H9 (cell line): ENCODE results near the gene BABAM1. TPM values are rescaled to one million over a fixed set of nuclear protein-coding genes. Genes with fewer than 3 reads are reported as not detected.

Experiments
- DNase-seq: peaks from one replicate; pipeline ENCODE4 v3.0.0-alpha.2; 2017
- H2AFZ ChIP-seq: one replicate; pipeline ENCODE4 v1.6.1; 2013; ENCODE audit warnings: mild to moderate bottlenecking, low read length, control low read depth, moderate library complexity
- H2AK5ac ChIP-seq: 2 replicates; pipeline ENCODE4 v1.6.1; 2013; ENCODE audit warnings: low read length, control low read depth, mixed read lengths; ENCODE audit not compliant: insufficient read length
- H2BK120ac ChIP-seq: one replicate; pipeline ENCODE4 v1.6.1; 2013; ENCODE audit warnings: low read depth, mild to moderate bottlenecking, low read length, control low read depth, inconsistent platforms; ENCODE audit not compliant: poor library complexity, severe bottlenecking
- H2BK12ac ChIP-seq: 2 replicates; pipeline ENCODE4 v1.6.1; 2013; ENCODE audit warnings: low read length, control low read depth, mixed read lengths, low read depth; ENCODE audit not compliant: insufficient read length
- H2BK15ac ChIP-seq: 2 replicates; pipeline ENCODE4 v1.6.1; 2013; ENCODE audit warnings: low read depth, low read length, control low read depth
- H2BK20ac ChIP-seq: one replicate; pipeline ENCODE4 v1.6.1; 2013; ENCODE audit warnings: low read depth, mild to moderate bottlenecking, low read length, control low read depth, inconsistent platforms; ENCODE audit not compliant: poor library complexity, severe bottlenecking
- H2BK5ac ChIP-seq: 2 replicates; pipeline ENCODE4 v1.6.1; 2013; ENCODE audit warnings: low read length, control low read depth, mixed read lengths; ENCODE audit not compliant: insufficient read length
- H3K14ac ChIP-seq: 2 replicates; pipeline ENCODE4 v1.6.1; 2013; ENCODE audit warnings: low read length, control low read depth; ENCODE audit not compliant: insufficient read depth
- H3K18ac ChIP-seq: 2 replicates; pipeline ENCODE4 v1.6.1; 2013; ENCODE audit warnings: low read depth, mild to moderate bottlenecking, mixed read lengths, low read length, control low read depth; ENCODE audit not compliant: insufficient read length
- H3K23ac ChIP-seq: 2 replicates; pipeline ENCODE4 v1.6.1; 2013; ENCODE audit warnings: low read length, control low read depth, mixed read lengths, low read depth; ENCODE audit not compliant: insufficient read length
- H3K23me2 ChIP-seq: 2 replicates; pipeline ENCODE4 v1.6.1; 2013; ENCODE audit warnings: low read depth, mild to moderate bottlenecking, mixed read lengths, low read length, control low read depth; ENCODE audit not compliant: insufficient read length, poor library complexity, severe bottlenecking
- H3K27ac ChIP-seq: 2 replicates; pipeline ENCODE4 v1.5.1; 2013; ENCODE audit warnings: low read length, control low read depth, mixed read lengths, low read depth; ENCODE audit not compliant: insufficient read length
- H3K27me3 ChIP-seq: 2 replicates; pipeline ENCODE4 v1.6.1; 2013; ENCODE audit warnings: low read length, control low read depth, inconsistent platforms; ENCODE audit not compliant: insufficient read depth
- H3K4ac ChIP-seq: 2 replicates; pipeline ENCODE4 v1.6.1; 2013; ENCODE audit warnings: low read depth, mild to moderate bottlenecking, control low read depth, inconsistent platforms, low read length, moderate library complexity
- H3K4me1 ChIP-seq: 2 replicates; pipeline ENCODE4 v1.6.1; 2013; ENCODE audit warnings: low read length, control low read depth, inconsistent platforms; ENCODE audit not compliant: insufficient read depth
- H3K4me2 ChIP-seq: 2 replicates; pipeline ENCODE4 v1.6.1; 2013; ENCODE audit warnings: low read length, control low read depth, mixed read lengths; ENCODE audit not compliant: insufficient read length, insufficient read depth
- H3K56ac ChIP-seq: 2 replicates; pipeline ENCODE4 v1.6.1; 2013; ENCODE audit warnings: low read depth, mild to moderate bottlenecking, mixed read lengths, low read length, control low read depth; ENCODE audit not compliant: insufficient read length
- H3K79me1 ChIP-seq: 2 replicates; pipeline ENCODE4 v1.6.1; 2013; ENCODE audit warnings: low read depth, mild to moderate bottlenecking, moderate library complexity, low read length, control low read depth, inconsistent platforms; ENCODE audit not compliant: insufficient read depth, poor library complexity, severe bottlenecking
- H3K79me2 ChIP-seq: 2 replicates; pipeline ENCODE4 v1.6.1; 2013; ENCODE audit warnings: low read length, control low read depth, inconsistent platforms; ENCODE audit not compliant: insufficient read depth
- H3K9ac ChIP-seq: 2 replicates; pipeline ENCODE4 v1.6.1; 2013; ENCODE audit warnings: low read length, control low read depth, mixed read lengths; ENCODE audit not compliant: insufficient read length; ENCODE audit errors: extremely low read depth
- H3K9me3 ChIP-seq: one replicate; pipeline ENCODE4 v1.6.1; 2013; ENCODE audit warnings: low read depth, low read length, inconsistent platforms; ENCODE audit not compliant: control insufficient read depth
- H3T11ph ChIP-seq: one replicate; pipeline ENCODE4 v1.6.1; 2013; ENCODE audit warnings: mild to moderate bottlenecking, low read length, control low read depth, inconsistent platforms
- H4K20me1 ChIP-seq: one replicate; pipeline ENCODE4 v1.6.1; 2013; ENCODE audit not compliant: control insufficient read depth, insufficient read length, insufficient read depth
- H4K5ac ChIP-seq: 2 replicates; pipeline ENCODE4 v1.6.1; 2013; ENCODE audit warnings: low read depth, mild to moderate bottlenecking, mixed read lengths, low read length, control low read depth; ENCODE audit not compliant: insufficient read length
- H4K8ac ChIP-seq: replicated peaks from 2 replicates; pipeline ENCODE4 v1.6.1; 2013; ENCODE audit warnings: low read length, control low read depth, mixed read lengths, low read depth; ENCODE audit not compliant: insufficient read length
- H4K91ac ChIP-seq: 2 replicates; pipeline ENCODE4 v1.6.1; 2013; ENCODE audit warnings: low read depth, mild to moderate bottlenecking, moderate library complexity, mixed read lengths, low read length, control low read depth; ENCODE audit not compliant: insufficient read length
- H3K27ac Mint-ChIP-seq, 3 experiments: 2 replicates in 2 of 3; 3 replicates in 1 of 3; pipeline ENCODE4 v1.8.0; 2020 to 2021; ENCODE audit warnings: mixed read lengths in 3 of 3, mild to moderate bottlenecking in 1 of 3, moderate library complexity in 1 of 3
- H3K27me3 Mint-ChIP-seq: 2 replicates; pipeline ENCODE4 v1.8.0; 2021; ENCODE audit warnings: low read depth, mild to moderate bottlenecking, moderate library complexity, mixed read lengths
- H3K36me3 Mint-ChIP-seq, 3 experiments: 2 replicates in 2 of 3; 3 replicates in 1 of 3; pipeline ENCODE4 v1.8.0; 2020 to 2021; ENCODE audit warnings: low read depth in 3 of 3, mixed read lengths in 3 of 3; ENCODE audit not compliant: insufficient read depth in 1 of 3
- H3K4me1 Mint-ChIP-seq, 2 experiments: 2 replicates each; pipeline ENCODE4 v1.8.0; 2020; ENCODE audit warnings: mixed read lengths in 2 of 2
- H3K4me3 Mint-ChIP-seq, 2 experiments: 2 replicates in 1 of 2; 3 replicates in 1 of 2; pipeline ENCODE4 v1.8.0; 2020 to 2021; ENCODE audit warnings: mild to moderate bottlenecking in 2 of 2, mixed read lengths in 2 of 2, moderate library complexity in 1 of 2
- H3K9me3 Mint-ChIP-seq, 2 experiments: 2 replicates in 1 of 2; 3 replicates in 1 of 2; pipeline ENCODE4 v1.8.0; 2020; ENCODE audit warnings: mild to moderate bottlenecking in 2 of 2, mixed read lengths in 2 of 2, moderate library complexity in 1 of 2
- WGBS: extraction: QIAGEN DNeasy Blood & Tissue Kit; methylation state at CpG from one replicate; pipeline ENCODE4 v1.1.7; 2013; ENCODE audit warnings: missing lambda C conversion rate, low lambda C conversion rate, mixed read lengths; ENCODE audit not compliant: insufficient read length; ENCODE audit errors: extremely low coverage; 5-methylcytosine and 5-hydroxymethylcytosine counted together
- total RNA-seq: library from RNA; stranded (reverse); gene quantifications from 2 replicates; pipeline ENCODE4 v1.2.1, GENCODE V29; 2021
- TF ChIP-seq, protein P1 (sequence below): fragments of 200-600 bp; sonication (generic); conservative IDR thresholded peaks from 3 replicates; pipeline ENCODE4 v1.8.0; 2021; ENCODE audit warnings: antibody characterized with exemption, mild to moderate bottlenecking

The BABAM1 gene
- total RNA-seq, 1 experiment from 2014 or later: 130 TPM

DNA sequence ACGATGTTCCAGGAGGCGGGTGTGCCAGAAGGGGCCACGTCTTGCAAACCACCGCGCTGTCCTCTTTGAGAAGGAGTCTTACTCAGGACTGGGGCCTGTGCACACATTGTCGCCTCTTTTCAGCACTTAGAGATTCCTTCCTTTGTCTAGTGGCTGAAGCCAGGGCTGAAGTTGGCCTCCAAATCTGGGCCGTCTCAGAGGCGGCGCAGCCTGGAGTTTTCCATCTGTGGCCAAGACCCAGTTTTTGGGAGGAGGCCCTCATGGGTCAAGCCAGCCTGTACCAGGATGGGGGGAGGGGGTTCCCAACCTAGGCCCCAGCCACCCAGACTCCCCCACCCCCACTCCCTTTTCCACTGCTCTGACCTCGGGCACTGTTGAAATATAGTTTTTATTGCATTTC is 55.6 kb downstream of the BABAM1 start:
- H2BK5ac ChIP-seq: no peak overlapping the region
- H4K20me1 ChIP-seq: no peaks in the 10 kb centered on the region
- H2BK12ac ChIP-seq: no peak overlapping the region
- Mint-ChIP-seq H3K27me3 (peaks cover 2% of the 10 kb centered on the region; the same call in 1 of the 2 replicates), H3K27ac (peak overlapping the region in 2 of 3 experiments; percentile 87 to 90; a peak in 4 of 7 replicates), H3K4me1 (peaks cover 6 to 15% of the 10 kb centered on the region in 2 experiments), H3K9me3 (no peaks in the 10 kb centered on the region), H3K36me3 (peaks cover 14 to 50% (median 28%) of the 10 kb centered on the region in 3 experiments), H3K4me3 (peak overlapping the region in 1 of 2 experiments; percentile 23; a peak in 1 of 5 replicates)
- H3K9ac ChIP-seq: no peak overlapping the region
- H3T11ph ChIP-seq: no peak overlapping the region
- no peak overlapping the region for H2AK5ac ChIP-seq
- peaks cover 5% of the 10 kb centered on the region for H3K23me2 ChIP-seq
- no peak overlapping the region for H3K56ac ChIP-seq
- H3K4ac ChIP-seq: no peak overlapping the region
- H3K18ac ChIP-seq: no peak overlapping the region
- H3K4me1 ChIP-seq: no peaks in the 10 kb centered on the region
- no peaks in the 10 kb centered on the region for H3K79me1 ChIP-seq
- no peak overlapping the region for H4K5ac ChIP-seq
- no peak overlapping the region for H3K4me2 ChIP-seq
- WGBS: no CpG with 5 or more reads among the region's 10 CpGs
- no peak overlapping the region for H4K8ac ChIP-seq
- H2BK120ac ChIP-seq: no peak overlapping the region
- no peak overlapping the region for H3K14ac ChIP-seq
- no peak for DNase-seq
- no peak overlapping the region for H2AFZ ChIP-seq
- H3K79me2 ChIP-seq: no peaks in the 10 kb centered on the region
- H2BK20ac ChIP-seq: no peak overlapping the region
- no peak overlapping the region for H3K27ac ChIP-seq
- no peak overlapping the region for H3K23ac ChIP-seq
- H2BK15ac ChIP-seq: no peak overlapping the region
- H3K9me3 ChIP-seq: no peaks in the 10 kb centered on the region
- TF ChIP-seq, protein P1, sequence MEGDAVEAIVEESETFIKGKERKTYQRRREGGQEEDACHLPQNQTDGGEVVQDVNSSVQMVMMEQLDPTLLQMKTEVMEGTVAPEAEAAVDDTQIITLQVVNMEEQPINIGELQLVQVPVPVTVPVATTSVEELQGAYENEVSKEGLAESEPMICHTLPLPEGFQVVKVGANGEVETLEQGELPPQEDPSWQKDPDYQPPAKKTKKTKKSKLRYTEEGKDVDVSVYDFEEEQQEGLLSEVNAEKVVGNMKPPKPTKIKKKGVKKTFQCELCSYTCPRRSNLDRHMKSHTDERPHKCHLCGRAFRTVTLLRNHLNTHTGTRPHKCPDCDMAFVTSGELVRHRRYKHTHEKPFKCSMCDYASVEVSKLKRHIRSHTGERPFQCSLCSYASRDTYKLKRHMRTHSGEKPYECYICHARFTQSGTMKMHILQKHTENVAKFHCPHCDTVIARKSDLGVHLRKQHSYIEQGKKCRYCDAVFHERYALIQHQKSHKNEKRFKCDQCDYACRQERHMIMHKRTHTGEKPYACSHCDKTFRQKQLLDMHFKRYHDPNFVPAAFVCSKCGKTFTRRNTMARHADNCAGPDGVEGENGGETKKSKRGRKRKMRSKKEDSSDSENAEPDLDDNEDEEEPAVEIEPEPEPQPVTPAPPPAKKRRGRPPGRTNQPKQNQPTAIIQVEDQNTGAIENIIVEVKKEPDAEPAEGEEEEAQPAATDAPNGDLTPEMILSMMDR: no peak
- no peak overlapping the region for H4K91ac ChIP-seq
- no peaks in the 10 kb centered on the region for H3K27me3 ChIP-seq
